PFSK-1 (cell line): ENCODE measurements around the gene CLEC18A.

Experiments
- POLR2AphosphoS5 ChIP-seq: IDR thresholded peaks from 2 replicates; pipeline ENCODE4 v1.6.1; 2012; ENCODE audit warnings: low read depth, mild to moderate bottlenecking, control low read depth, low read length, moderate library complexity
- SIN3A ChIP-seq: IDR thresholded peaks from 2 replicates; pipeline ENCODE4 v1.6.1; 2012; ENCODE audit warnings: mild to moderate bottlenecking, low read length, moderate library complexity, borderline replicate concordance; ENCODE audit not compliant: insufficient read depth

DNA sequence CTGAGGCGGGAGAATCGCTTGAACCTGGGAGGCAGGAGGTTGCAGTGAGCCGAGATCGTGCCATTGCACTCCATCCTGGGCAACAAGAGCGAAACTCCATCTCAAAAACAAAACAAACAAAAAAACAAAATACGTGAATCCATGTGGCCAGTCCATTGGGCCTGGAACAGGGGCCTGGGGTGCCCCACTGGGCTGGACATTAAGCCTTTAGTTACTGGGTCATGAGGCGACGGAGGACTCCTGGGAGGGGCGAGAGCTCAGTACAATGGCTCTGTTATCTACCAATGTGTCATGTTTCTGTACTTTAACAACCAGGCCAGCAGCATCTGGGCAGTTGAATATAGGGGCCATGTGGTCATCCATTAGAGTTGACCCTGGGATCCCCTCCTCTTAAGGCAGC lies 18.9 kb upstream of the CLEC18A start:
- TF ChIP-seq SIN3A, result no peak
- no peak for TF ChIP-seq POLR2AphosphoS5
